Activated CD8-positive, alpha-beta memory T cell treated with anti-CD3 and anti-CD28 coated beads, Interleukin-2, amount 50 U/mL, for 1 hour (primary cell): ENCODE results near the gene PCNX4.

ENCODE experiments used
- DNase-seq: peaks from one replicate; pipeline ENCODE4 v3.0.0-alpha.2; 2020; ENCODE audit errors: extremely low read depth

The PCNX4 gene

DNA sequence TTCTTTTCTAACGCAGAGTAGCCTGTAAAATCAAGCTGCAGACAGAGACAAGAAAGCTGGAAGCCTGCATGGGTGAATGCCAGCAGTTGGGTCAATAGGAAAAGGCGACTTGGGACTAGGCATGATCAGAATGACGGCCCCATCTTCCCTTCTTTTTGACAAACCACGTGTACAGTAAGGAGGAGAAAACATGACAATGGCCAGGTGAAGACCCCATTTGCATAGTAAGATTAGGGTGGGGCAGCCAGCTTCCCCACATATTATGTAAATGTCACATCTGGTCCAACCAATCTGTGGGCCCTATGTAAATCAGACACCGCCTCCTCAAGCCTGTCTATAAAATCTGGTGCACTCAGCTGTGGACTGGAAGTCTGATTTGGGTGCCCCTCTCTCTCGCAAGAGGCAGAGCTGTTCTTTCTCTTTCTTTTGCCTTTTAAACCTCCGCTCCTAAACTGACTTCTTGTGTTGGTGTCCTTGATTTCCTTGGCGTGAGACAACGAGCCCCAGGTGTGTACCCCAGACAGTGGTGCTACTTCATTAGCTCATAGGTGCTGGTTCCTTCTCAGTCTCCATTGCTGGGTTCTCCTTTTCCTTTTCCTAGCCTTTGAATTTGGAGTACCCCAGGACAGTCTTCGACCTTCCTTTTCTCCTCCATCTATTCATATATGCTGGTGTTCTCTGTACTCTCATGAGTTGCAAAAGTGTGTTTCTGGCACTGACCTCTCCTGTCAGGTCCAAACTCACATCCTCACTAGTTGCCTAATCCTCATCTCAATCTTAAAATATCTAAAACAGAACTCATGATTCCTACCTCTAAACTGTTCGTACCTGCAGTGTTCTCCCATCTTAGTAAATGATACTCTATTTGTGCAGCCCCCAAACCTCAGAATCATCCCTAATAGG, 82.9 kb downstream of the PCNX4 start:
- DNase-seq = no peak

DNA sequence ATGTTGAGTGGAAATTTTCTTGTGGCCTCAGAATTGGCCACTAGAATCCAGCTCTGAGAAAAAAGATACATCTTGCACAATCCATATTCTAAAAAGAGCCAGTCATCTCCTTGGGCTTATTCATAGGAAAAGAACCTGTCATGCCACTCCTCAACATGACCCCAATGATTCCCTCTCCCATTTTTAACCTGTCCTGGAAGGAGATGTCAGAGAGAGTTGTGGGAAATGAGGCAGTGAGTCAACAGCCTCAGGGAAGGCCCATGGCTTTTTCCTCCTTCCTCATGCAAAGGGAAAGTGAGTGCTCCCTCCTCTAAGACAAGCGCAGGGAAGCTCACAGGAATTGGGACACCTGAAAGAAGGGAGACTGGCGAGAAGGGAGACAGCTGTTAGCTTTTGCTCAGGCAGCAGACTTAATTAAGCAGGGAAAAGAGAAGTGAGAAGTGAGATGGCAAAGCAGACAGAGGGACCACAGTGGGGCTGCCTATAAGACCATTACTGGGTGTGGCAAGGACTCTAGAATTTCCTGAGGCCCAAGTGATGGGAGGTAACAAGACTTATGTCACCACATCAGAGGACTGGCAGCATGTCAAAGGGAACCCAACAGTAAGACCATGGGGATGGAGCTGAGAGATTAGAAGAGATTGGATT, 83.7 kb downstream of the PCNX4 start:
- DNase-seq = no peak

GRCh38 chr14:60178164-60178563, 86.4 kb downstream of the PCNX4 start:
- no peak for DNase-seq

GRCh38 chr14:60178820-60179219, 87.1 kb downstream of the PCNX4 start:
- DNase-seq = no peak

GRCh38 chr14:60179431-60179869, 87.7 kb downstream of the PCNX4 start:
- no peak for DNase-seq

- DNase-seq = no peak
Observed at GRCh38 chr14:60183138-60183537, 91.4 kb downstream of the PCNX4 start.

DNA sequence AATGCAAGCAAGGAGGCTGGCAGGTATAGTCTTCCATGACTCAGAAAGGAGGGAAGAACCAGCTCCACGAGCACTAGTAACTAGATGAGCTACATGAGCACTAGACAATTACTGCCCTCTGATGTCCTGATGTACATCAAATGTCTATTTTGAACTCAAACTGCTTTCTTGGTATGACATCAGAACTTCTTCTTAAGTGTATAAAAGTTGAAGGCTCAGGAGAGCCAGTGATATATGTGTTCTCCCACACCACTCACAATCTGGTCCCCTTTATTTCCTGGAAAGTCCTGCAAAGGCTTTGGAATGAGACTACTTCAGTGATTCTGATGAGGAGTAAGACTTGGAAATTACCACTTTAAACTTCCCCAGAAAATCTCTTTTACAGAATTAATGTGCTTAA, 92.0 kb downstream of the PCNX4 start:
- no peak for DNase-seq

- DNase-seq = peak; percentile 32
Observed at GRCh38 chr14:60184146-60184904, 92.6 kb downstream of the PCNX4 start.

GRCh38 chr14:60184905-60185555, 93.3 kb downstream of the PCNX4 start:
- DNase-seq = no peak

- no peak for DNase-seq
Observed at GRCh38 chr14:60188115-60188514, 96.4 kb downstream of the PCNX4 start.

DNA sequence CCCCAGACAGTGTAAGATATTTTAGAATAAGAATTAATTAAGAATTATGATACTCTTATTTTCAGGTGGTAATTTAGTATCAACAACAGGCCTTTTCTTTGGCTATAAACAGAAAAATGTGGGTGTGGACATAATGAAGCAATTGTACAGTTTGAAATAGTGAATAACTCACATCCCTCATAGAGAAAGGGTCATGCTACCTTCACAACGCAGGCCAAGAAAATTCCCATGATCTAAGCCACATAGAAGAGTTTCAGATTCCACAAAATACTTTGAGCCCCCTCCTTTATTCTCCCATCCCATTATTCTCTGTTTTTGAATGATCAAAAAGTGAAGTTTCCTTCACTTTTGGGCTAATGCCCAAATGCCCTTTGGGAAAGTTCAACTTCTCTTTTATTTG, 97.0 kb downstream of the PCNX4 start:
- no peak for DNase-seq

DNA sequence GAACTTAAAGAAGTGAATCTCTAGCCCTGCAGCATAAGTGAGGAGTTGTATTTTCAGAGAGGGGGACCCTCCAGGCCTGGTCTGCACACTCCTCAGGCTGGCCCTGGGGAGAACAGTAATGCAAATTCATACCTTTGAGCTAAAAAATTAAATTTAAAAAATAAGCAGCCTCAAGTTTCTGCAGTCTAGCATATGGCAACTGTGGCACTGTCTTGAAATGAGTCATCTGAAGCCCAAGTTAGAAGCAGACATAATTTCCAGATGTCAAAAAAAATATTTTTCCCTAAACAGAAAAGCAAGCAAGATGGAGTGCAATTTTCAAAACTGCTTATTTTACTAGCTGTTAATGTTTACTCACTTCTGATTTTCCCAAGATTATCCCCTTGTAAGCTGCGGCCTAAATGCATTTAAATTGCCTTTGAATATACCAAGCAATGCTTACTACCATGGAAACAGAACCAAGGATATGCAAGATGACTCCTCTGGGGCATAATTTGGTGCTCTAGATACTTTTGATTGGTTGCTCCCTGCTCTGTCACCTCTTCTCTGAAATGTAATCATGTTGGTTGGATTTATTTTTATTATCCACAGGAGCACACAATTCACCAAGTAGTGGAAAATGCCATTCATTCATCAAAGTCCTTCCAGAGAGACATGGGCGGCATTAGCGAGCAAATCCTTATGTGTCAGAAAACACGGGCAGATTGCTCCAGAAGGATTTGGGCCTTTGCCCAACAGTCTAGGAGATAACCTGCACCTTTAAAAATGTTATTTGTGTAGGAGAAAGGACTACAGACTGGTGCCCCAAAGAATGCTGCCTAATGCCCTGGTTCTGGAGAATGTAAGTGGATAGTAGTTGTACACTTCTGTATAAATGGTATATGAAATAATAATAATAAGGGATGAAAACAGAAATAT, 98.5 kb downstream of the PCNX4 start:
- DNase-seq = no peak

GRCh38 chr14:60195179-60195810, 103.6 kb downstream of the PCNX4 start:
- DNase-seq = no peak

DNA sequence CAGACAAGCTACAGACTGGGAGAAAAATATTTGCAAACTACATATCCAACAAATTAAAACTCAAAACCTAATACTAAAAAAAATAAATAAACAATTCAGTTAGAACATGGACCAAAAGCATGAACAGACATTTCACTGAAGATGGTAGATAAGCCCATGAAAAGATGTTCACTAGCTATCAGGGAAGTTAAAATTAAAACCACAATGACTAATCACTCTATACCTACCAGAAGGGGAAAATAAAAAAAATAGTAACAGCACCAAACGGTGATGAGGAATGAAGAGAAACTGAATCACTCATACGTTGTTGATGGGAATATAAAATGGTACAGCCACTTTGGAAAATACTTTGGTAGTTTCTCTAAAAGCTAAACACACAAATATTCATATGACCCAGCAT, 104.6 kb downstream of the PCNX4 start:
- no peak for DNase-seq

DNA sequence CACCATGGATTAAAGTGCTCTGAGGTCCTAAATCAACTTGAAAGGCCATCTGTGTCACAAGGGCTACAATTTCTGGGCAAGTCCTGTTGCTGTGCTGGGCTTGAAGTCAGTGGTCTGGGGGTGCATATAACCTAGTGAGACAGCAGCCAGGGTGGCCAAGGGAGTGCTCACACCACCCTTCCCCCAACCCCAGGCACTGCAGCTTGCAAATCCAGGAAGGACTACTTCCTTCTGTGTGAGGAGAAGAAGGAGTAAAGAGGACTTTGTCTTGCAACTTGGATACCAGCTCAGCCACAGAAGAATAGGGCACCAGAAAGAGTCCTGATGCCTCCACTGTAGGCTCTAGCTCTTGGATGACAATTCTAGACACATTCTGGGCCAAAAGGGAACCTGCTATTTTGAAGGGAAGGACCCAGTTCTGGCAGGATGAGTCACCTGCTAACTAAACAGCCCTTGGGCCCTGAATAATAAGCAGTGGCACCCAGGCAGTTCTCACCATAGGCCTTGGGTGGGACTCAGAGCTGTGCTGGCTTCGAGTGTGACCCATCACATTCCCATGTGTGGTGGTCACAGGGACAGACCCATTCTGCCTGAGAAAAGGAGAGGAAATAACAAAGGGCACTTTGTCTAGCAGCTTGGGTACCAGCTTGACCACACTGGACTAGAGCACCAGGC, 106.0 kb downstream of the PCNX4 start:
- no peak for DNase-seq

- DNase-seq = no peak
Observed at GRCh38 chr14:60199321-60199720, 107.6 kb downstream of the PCNX4 start.

DNA sequence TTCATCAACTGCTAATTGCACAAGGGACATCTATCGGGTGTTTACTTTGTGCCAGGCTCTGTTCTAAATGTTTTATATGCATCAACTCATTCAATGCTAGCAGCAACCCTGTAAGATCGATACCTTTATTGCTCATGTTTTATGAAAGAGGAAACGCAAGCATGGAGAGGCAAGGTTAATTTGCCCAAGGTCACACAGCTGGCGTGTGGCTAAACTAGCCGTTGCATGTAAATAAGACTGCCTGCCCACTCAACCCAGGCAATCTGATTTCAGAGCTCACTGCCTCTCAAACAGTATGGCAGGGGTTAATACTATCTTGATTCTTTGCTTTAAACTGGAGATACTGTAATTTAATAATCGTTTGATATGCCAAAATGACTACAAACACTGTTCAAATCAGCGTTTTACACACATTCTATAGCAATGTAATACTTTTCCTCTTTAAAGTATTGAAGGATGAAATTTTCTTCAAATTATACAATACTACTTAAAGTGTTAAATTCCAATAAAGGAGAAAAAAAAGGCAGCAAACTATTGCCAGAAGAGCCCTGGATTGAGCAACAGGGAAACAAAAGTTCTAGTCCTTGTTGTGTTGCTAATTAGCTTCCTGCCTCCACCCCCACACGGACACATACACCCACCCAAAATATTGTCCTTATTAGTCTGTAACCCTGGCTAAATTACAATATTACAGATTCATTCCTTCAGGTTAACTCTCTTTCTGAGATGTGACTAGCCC, 112.5 kb downstream of the PCNX4 start:
- DNase-seq = no peak

- DNase-seq = no peak
Observed at GRCh38 chr14:60204843-60205774, 113.4 kb downstream of the PCNX4 start.
